GM13977 (cell line): Measurements from ENCODE around the gene DPEP2NB.

Source experiments
- DNase-seq: peaks from one replicate; pipeline ENCODE4 v3.0.0; 2012; ENCODE audit warnings: low spot score
- CTCF ChIP-seq: IDR thresholded peaks from 2 replicates; pipeline ENCODE4 v1.5.1; 2012; ENCODE audit warnings: mild to moderate bottlenecking, control low read depth; ENCODE audit not compliant: insufficient read depth; ENCODE audit errors: extremely low read depth, missing control alignments
- in situ Hi-C: fragments of 300-500 bp; cut with MboI; formaldehyde crosslinking; loops from one replicate; pipeline ENCODE4 v1.12.0; 2022; ENCODE audit warnings: low sequenced_read_pairs, low pct_unique_long_range_greater_than_20kb, mixed read lengths, inconsistent platforms; ENCODE audit not compliant: unreplicated experiment

The DPEP2NB gene

DNA sequence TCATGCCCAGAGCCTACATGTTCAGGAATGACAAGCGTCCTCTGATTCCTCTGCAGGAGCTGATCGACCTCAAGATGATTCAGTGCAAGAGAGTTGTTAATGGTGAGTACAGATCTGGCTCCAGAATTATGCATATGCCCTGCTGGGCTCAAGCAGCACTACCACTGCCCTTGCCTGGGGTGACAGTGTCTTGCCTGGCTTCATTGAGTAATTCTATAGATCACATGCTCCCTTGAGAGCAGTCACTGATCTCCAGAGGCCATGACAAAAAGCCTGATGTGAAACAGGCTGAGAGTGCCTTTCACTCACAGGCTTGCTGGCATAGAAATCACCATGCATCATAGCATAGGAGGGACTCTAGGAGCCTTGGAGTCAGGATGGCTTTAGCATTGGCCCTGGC is 33.7 kb upstream of the DPEP2NB start:
- in situ Hi-C loops, result no loop called here
- TF ChIP-seq CTCF, result no peak
- no peak for DNase-seq

GRCh38 chr16:68047987-68048386 is 32.3 kb upstream of the DPEP2NB start:
- in situ Hi-C loops, result no loop called here
- no peak for DNase-seq
- no peak for TF ChIP-seq CTCF

GRCh38 chr16:68046106-68046505 is 30.4 kb upstream of the DPEP2NB start:
- DNase-seq, result no peak
- no peak for TF ChIP-seq CTCF
- in situ Hi-C loops, result no loop called here

GRCh38 chr16:68041783-68042182 is 26.1 kb upstream of the DPEP2NB start:
- in situ Hi-C loops, result no loop called here
- no peak for TF ChIP-seq CTCF
- no peak for DNase-seq

- in situ Hi-C loops, result no loop called here
- peak; percentile 82 for DNase-seq
Measured at GRCh38 chr16:68040506-68041288, 25.0 kb upstream of the DPEP2NB start.

DNA sequence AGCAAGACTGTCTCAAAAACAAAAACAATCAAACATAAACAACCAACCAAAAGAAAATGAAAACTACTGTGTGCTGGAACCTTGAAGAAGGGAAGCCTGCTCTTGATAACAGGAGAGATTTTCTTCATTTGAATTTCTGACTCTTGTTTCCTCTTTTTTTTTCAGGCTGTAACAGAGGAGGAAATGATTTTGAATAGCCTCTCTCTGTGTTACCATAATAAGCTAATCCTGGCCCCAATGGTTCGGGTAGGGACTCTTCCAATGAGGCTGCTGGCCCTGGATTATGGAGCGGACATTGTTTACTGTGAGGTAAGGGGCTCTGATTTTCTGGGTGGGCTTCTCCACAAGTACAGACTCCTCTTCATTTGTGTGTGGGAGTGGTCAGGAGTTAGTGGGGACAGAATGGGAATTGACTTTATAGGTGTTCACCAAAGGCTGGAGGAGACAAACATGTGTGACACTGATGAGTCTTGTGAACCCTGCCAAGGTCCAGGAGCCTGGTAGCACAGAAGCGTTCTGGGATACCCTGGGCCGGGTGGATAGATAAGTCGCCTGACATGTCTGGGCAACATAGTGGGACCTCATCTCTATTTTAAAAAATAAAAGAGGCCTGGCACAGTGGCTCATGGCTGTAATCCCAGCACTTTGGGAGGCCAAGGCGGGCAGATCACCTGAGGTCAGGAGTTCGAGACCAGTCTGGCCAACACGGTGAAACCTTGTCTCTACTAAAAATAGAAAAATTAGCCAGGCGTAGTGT is 22.3 kb upstream of the DPEP2NB start:
- no peak for TF ChIP-seq CTCF
- no peak for DNase-seq
- in situ Hi-C loops, result no loop called here

More at GRCh38 chr16:68040506-68041288, 25.0 kb upstream of the DPEP2NB start:
- peak; percentile 87 for TF ChIP-seq CTCF
